Cardiac fibroblast (primary cell): ENCODE results near the gene CEP131.

Experiments
- DNase-seq, 2 donors: peaks; one replicate each; pipeline versions ENCODE4 v3.0.0 to v3.0.0-alpha.2; 2010; ENCODE audit warnings: low read depth in 2 of 2
- H3K4me3 ChIP-seq, 2 donors: replicated peaks in 1 of 2; 1 replicate in 1 of 2; 2 replicates in 1 of 2; pipeline ENCODE4 v1.5.1; 2011; ENCODE audit warnings: low read depth in 2 of 2, low read length in 2 of 2, mild to moderate bottlenecking in 2 of 2, moderate library complexity in 1 of 2
- TF ChIP-seq, protein P1 (sequence below): IDR thresholded peaks from one replicate; pipeline ENCODE4 v1.5.1; 2011; ENCODE audit warnings: low read depth, mild to moderate bottlenecking, low read length, inconsistent platforms

CEP131 gene

DNA sequence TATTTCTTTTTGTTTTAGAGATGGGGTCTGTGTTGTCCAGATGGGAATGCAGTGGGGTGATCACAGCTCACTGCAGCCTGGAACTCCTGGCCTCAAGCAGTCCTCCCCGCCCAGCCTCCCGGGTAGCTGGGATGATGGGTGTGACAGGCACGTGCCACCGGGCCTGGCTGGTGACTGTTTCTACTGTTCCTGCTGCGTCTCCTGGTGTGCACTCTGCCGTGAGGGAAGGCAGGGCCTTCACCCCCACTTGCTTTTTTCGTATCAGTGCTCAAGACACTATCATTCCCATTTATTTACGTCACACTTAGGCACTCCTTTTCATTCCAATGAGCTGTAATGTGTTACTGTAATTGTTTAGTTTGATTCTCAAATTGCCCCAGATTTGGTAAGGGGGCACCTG is 82.7 kb downstream of the CEP131 start:
- no peak for DNase-seq
- TF ChIP-seq, protein P1, sequence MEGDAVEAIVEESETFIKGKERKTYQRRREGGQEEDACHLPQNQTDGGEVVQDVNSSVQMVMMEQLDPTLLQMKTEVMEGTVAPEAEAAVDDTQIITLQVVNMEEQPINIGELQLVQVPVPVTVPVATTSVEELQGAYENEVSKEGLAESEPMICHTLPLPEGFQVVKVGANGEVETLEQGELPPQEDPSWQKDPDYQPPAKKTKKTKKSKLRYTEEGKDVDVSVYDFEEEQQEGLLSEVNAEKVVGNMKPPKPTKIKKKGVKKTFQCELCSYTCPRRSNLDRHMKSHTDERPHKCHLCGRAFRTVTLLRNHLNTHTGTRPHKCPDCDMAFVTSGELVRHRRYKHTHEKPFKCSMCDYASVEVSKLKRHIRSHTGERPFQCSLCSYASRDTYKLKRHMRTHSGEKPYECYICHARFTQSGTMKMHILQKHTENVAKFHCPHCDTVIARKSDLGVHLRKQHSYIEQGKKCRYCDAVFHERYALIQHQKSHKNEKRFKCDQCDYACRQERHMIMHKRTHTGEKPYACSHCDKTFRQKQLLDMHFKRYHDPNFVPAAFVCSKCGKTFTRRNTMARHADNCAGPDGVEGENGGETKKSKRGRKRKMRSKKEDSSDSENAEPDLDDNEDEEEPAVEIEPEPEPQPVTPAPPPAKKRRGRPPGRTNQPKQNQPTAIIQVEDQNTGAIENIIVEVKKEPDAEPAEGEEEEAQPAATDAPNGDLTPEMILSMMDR, result no peak
- no peak overlapping the region for H3K4me3 ChIP-seq
